Left lung (tissue), 10 donors: ENCODE data around the gene POLL. TPM values are rescaled to one million over a fixed set of nuclear protein-coding genes. Genes with fewer than 3 reads are reported as not detected.

Experiments used
- ATAC-seq: fragments of 200-7000 bp; cut with Tn5 transposase; one replicate; pipeline ENCODE4 v1.9.1; 2020; ENCODE audit warnings: moderate library complexity
- DNase-seq, 4 donors: peaks; one replicate each; pipeline ENCODE4 v3.0.0-alpha.2; 2013 to 2020
- H3K27ac ChIP-seq, 2 donors: fragments of 200-600 bp; sonication (generic) in 1 of 2; one replicate each; pipeline versions ENCODE4 v1.5.0 to v1.8.0; 2020 to 2021
- H3K27me3 ChIP-seq, 2 donors: fragments of 200-600 bp; sonication (generic) in 1 of 2; one replicate each; pipeline versions ENCODE4 v1.5.0 to v1.8.0; 2020 to 2021
- H3K36me3 ChIP-seq, 2 donors: fragments of 200-600 bp; sonication (generic) in 1 of 2; one replicate each; pipeline versions ENCODE4 v1.5.0 to v1.8.0; 2020 to 2021
- H3K4me1 ChIP-seq, 2 donors: fragments of 200-600 bp; one replicate each; pipeline ENCODE4 v1.8.0; 2021
- H3K4me3 ChIP-seq, 2 donors: fragments of 200-600 bp; sonication (generic) in 1 of 2; one replicate each; pipeline versions ENCODE4 v1.5.0 to v1.8.0; 2020 to 2021; ENCODE audit warnings: mild to moderate bottlenecking in 1 of 2
- H3K9me3 ChIP-seq, 2 donors: fragments of 200-600 bp; sonication (generic) in 1 of 2; one replicate each; pipeline versions ENCODE4 v1.5.0 to v1.8.0; 2020 to 2021
- intact Hi-C, 2 donors: fragments of 100-400 bp; cut with DNase I; formaldehyde crosslinking; loops; one replicate each; pipeline versions ENCODE4 v1.11.2 to v1.14.2; 2022
- polyA plus RNA-seq, 6 donors: library from polyadenylated mRNA; unstranded; fragments of 120-200 nt; gene quantifications; one replicate each; pipeline ENCODE4 v1.2.1, GENCODE V29; 2013; ENCODE audit not compliant: insufficient read length in 6 of 6
- total RNA-seq, 2 donors: library from RNA; stranded (reverse); fragmentation: NEBNext Ultra II Directional; extraction: Animal tissue kit (Norgen Biotek cat#: 25700); gene quantifications; one replicate each; pipeline ENCODE4 v1.2.1, GENCODE V29; 2021
- TF ChIP-seq, protein P1 (sequence below), 2 donors: fragments of 200-600 bp; sonication (generic) in 1 of 2; IDR thresholded peaks; one replicate each; pipeline versions ENCODE4 v1.5.0 to v1.8.0; 2021; ENCODE audit warnings: antibody characterized with exemption in 2 of 2
- donor health status: DM: no; HTN: yes; CAD: no.
- donor health status: DM: no; HTN: no; CAD: no.

The POLL gene
- total and polyA plus RNA-seq, 8 donors, result 22.2 to 39.0 (median 34.4) TPM

DNA sequence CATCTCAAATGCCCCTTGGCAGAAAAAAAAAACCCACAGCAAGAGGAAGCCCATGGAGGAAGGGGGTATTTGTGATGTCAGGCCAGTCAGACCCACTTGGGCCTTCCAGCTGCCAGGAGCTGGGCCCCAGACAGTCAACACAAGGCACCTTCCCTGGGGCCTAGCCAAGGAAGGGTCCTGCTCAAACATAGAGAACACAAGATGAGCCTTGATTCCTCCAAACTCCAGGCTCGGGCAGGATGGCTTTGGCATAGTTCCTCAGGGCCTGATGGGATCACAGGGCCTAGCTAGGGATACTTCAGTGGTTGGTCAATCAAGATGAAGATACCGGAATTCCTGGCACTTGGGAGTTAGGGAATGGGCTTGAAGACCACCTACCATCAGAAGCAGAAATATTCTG, 30.8 kb upstream of the POLL start:
- intact Hi-C loops, result no loop called here
- DNase-seq (no peak), ATAC-seq (no peak)
- TF ChIP-seq, protein P1, sequence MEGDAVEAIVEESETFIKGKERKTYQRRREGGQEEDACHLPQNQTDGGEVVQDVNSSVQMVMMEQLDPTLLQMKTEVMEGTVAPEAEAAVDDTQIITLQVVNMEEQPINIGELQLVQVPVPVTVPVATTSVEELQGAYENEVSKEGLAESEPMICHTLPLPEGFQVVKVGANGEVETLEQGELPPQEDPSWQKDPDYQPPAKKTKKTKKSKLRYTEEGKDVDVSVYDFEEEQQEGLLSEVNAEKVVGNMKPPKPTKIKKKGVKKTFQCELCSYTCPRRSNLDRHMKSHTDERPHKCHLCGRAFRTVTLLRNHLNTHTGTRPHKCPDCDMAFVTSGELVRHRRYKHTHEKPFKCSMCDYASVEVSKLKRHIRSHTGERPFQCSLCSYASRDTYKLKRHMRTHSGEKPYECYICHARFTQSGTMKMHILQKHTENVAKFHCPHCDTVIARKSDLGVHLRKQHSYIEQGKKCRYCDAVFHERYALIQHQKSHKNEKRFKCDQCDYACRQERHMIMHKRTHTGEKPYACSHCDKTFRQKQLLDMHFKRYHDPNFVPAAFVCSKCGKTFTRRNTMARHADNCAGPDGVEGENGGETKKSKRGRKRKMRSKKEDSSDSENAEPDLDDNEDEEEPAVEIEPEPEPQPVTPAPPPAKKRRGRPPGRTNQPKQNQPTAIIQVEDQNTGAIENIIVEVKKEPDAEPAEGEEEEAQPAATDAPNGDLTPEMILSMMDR (IDR thresholded peaks at IDR 0.05), result no peak
- H3K27ac ChIP-seq, result no peak overlapping the region
- no peaks in the 10 kb centered on the region for H3K27me3 ChIP-seq
- H3K4me1 ChIP-seq, result peaks cover 0 to 9% of the 10 kb centered on the region in 2 donors
- H3K4me3 ChIP-seq, result no peak overlapping the region
- H3K9me3 ChIP-seq, result no peaks in the 10 kb centered on the region
- H3K36me3 ChIP-seq, result peaks cover 0 to 51% of the 10 kb centered on the region in 2 donors

DNA sequence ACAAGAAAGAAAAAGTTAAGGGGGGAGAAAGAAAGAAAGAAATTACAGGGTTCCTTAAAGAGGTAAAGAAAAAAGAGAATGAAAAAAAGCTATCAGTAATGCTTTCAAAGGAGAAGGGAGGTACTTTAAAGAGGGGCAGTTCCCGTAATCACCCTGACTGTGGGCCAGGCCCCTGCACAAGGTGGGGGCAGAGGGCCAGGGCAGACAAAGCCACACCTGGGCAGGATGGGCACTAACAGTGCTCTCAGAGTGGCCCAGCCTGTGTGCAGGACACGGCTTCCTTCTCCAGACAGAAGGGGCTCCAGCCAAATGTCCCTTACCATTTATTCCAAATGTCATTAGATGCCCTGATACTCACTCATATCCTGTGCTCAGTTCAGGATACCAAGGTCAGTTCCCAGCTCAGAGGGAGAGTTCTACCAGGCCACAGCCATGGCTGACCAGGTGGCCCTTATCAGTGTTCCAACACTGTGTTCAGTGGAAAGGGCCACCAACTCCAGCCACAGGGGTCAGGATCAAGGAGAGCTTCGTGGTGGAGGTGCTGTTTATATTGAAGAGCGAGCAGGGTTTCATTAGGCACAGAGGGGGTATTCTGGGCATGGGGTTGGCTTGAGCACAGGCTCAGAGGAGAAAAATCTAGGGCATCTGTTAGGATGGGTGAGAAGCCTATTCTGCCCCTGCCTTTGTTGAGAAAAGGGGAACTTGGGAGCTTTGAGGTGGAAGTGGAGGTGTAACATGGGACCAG, 29.9 kb upstream of the POLL start:
- H3K9me3 ChIP-seq, result no peaks in the 10 kb centered on the region
- peaks cover 0 to 44% of the 10 kb centered on the region in 2 donors for H3K36me3 ChIP-seq
- no peak overlapping the region for H3K4me3 ChIP-seq
- ATAC-seq (no peak), DNase-seq (no peak)
- no peaks in the 10 kb centered on the region for H3K27me3 ChIP-seq
- intact Hi-C loops, result no loop called here
- peaks cover 0 to 9% of the 10 kb centered on the region in 2 donors for H3K4me1 ChIP-seq
- no peak overlapping the region for H3K27ac ChIP-seq
- TF ChIP-seq, protein P1 (IDR thresholded peaks at IDR 0.05), result no peak

DNA sequence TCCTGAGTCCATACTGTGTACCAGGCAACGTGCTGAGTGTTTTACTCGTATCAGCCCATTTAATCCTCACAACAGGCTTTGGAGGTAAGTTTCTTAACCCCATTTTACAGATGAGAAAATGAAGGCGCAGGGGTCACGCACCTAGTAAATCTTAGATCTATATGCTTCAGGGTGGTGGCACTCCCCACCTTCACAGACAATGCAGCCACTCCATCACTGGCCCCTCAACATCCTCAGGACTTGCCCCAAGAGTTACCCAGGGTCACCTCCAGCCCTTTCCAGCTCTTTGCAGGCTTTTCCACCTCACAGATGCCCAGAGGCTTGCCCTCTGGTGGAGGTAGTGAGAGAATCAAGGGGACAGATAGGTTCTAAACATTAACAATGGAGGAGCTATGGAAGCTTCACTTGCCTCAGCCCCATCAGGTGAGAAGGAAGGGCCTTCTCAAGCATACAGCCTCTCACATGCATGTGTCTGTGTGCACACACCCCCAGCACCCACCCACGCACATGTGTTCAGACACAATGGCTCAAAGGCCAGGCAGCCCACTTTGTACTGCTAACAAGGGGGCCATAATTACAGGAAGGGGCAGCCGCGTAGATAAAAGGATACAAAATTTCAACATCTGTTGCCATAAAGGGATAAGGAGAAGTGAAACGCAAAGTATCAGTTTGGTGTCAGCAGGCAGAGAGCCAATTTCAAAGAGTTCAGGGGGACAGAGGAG, 29.2 kb upstream of the POLL start:
- no peak for ATAC-seq
- peaks cover 0 to 46% of the 10 kb centered on the region in 2 donors for H3K36me3 ChIP-seq
- intact Hi-C loops, result no loop called here

DNA sequence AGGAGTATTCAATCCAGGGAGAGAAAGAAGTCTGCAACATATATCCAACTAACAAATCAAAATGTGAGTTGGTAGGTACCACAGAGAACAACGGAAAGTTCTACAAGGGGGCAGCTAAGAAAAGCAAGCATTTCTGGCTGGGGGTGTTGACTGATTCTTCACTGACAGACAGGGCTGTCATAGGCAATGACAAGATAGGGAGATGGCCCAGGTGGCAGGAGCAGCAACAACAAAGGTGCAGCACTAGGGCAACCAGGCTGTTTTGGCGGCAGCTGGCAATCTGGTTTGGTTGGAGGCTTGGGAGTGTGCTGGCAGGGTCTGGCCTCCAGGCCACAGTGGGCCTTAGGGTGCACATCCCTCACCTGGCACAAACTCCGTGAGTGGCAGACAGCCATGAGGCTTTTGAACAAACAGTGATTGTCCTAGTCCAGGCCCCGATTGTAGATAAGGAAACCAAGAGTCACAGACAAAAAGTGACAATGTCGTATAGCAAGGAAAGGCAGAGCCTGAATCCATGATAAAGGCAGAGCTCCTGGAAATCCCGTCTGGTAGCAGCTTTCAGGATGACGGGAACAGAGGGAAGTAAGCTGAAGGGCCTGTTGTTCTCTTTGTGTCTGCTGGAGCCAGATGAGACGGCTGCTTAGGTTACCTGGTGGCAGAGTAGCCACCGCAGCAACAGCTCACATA, 28.5 kb upstream of the POLL start:
- no peak overlapping the region for H3K4me3 ChIP-seq
- no peak for ATAC-seq
- H3K36me3 ChIP-seq, result peaks cover 0 to 53% of the 10 kb centered on the region in 2 donors

More for the DNA sequence above, 29.2 kb upstream of the POLL start:
- Histone ChIP-seq H3K9me3 (no peaks in the 10 kb centered on the region), H3K27ac (no peak overlapping the region), H3K4me3 (no peak overlapping the region), H3K27me3 (no peaks in the 10 kb centered on the region), H3K4me1 (peaks cover 0 to 9% of the 10 kb centered on the region in 2 donors)
- DNase-seq, result no peak
- TF ChIP-seq, protein P1 (IDR thresholded peaks at IDR 0.05), result no peak

More for the DNA sequence above, 28.5 kb upstream of the POLL start:
- no peak overlapping the region for H3K27ac ChIP-seq
- no peak for DNase-seq
- intact Hi-C loops, result no loop called here
- TF ChIP-seq, protein P1 (IDR thresholded peaks at IDR 0.05), result no peak
- H3K9me3 ChIP-seq, result no peaks in the 10 kb centered on the region
- no peaks in the 10 kb centered on the region for H3K27me3 ChIP-seq
- peaks cover 0 to 9% of the 10 kb centered on the region in 2 donors for H3K4me1 ChIP-seq
